GM21390 (cell line): ENCODE measurements around the gene SMARCE1.

Source experiments
- ATAC-seq: cut with Tn5 transposase; IDR thresholded peaks from one replicate; pipeline ENCODE4 v1.9.1; 2021; ENCODE audit not compliant: unreplicated experiment

Gene SMARCE1

DNA sequence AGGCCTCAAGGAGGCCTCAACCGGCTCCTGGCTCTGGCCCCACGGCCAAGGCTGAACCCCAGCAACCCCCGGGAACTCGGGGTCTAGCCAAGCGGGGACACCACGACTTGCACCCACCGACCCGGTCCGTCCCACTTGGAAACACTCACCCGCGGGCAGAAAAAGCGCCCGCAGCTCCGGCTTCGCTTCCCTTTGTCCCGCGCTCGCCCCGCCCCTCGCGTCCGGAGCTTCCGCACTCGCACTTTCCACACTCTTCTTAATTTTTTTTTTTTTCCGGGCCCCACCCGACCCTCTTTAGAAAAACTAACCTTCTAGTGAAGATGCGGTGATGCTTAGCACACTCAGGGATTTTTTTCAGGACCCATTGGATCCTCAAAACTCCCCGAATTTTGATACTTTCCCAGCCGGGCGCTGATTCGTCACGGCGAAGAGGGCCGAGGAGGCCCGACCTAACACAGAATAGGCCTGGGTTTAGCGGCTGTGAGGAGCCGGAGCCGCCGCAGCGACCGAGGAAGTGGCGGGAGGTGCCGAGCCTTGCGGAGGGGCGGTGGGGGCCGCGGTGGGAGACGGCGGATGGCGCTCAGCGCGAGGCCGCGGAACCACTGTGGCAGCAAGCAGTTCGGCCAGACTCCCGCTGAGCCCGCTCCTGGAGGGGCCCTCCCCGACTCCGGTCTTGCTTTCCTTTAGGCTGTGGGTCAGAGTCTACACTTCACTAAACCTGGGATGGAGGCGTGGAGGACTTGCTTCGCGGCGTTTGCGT, at the start of gene SMARCE1:
Gene SMARCE1 (minus strand): TSS at position 195 of the 760 bp plus-strand sequence. CDS start 2,016 bp downstream, outside the sequence.
- ATAC-seq = peak; percentile 58

DNA sequence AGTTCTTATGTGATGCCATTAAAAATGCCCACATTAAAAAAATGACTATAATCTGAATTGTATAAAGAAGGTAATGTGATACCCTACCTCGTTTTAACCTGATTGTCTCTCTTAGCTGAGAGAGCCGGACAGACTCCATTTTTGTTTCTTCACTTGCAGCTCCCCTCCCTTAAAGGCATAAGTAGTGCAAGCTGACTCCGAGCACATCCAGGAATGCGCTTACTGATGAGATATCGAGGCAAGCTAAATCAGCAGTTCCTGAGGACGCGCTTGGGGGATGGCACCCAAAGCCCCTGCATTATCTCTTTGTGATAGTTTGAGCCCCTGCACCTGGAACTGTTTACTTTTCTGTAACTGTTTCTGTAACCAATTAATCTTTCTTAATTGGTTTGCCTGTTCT, 49.7 kb upstream of the SMARCE1 start:
- ATAC-seq = no peak

DNA sequence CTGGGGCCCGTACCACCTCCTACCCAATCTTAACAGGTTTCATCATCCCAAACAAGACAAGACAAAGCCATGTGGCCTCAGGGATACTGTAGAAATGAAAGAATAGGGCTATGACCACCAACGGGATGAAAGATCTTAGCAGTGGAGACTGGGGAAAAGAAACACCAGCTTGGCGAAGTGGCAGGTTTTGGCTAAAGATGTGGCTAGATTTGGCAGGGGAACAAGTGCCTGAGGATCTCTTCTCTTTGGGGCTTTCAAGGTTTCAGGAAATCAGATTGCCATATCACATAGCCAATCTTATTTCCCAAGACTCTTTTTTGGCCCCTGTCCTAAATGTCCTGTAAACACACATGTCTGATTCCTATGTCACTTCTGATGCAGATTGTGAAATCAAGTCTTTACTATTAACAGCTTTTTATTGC, 49.0 kb upstream of the SMARCE1 start:
- no peak for ATAC-seq

DNA sequence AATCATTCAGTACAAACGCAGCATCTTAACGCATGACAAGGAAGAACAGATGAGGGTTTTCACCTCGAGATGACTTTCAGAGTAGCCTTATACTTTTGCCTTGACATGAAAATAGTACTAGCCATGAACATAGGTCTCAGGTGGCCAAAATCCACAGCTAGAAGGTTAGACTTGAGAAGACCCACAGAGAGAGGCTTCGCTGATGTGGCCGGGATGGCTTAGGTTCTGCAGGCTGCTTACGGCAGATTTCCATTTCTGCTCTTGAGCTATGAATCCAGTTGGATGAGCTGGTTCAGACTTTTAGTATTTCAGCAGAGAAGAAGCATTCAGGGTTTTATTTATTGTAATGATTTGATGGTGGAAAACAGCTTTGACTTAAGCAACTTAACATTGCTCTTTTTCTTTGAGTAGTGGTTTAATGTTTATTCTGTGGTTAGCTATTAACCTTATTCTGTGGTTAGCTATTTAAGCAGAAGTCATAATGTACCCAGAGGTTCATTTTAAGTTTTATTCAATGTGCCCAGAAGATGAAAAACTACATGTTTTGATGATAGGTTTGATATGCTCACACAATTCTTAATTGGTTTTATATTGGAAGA, 48.4 kb upstream of the SMARCE1 start:
- no peak for ATAC-seq

DNA sequence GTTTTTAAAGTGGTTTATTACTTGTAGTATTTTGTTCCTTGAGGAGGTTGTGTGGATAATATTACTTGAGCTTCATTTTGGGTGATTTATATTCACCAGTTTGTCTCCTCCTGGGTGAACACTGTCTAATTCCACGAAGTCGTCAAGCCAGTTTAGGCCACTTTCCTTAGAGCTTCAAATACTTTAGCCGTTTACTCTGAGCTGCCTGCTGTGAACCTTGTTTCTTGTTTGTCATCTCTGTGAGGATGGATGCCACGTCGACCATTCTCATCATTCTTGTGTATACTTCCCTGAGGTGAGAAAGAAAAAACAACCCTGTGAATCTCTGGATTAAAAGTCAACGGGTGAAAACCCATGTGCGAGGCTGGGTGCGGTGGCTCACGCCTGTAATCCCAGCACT, 47.0 kb upstream of the SMARCE1 start:
- no peak for ATAC-seq

DNA sequence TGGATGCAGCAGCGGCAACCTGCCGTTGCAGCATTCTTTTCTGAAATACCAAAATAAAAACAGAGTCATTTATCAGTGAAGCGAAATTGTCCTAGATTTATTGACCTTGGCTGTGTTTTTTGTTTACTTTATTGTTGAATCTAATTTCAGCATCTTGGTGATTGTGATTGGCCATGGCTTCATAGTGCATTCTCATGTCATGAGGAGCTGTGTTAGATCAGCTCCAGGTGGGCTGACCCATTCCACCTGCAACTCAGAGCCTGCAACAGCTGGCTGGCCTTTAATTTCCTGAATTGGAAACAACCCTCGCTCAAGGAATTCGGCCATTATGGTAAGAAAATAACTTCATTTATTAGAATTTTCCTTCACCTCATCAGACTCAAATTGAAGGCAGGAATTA, 39.5 kb upstream of the SMARCE1 start:
- no peak for ATAC-seq

DNA sequence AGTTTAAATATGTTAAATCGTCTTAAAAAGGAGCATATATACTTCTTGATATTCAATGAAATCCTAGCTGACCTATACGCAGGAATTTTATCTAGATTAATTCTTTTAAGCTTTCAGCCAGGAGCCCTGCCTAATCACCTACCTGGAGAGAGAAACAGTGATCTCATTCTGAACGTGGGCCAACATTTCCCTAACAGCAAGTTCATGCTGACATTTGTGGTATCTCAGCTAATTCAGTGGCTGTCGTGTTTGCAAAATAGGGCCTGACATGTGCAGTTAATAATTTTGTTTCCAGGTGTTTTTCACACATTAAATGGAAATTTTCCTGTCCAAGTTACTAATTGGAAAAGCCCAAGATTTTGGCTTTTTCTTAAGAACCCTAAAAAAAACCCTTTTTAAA, 38.6 kb upstream of the SMARCE1 start:
- no peak for ATAC-seq

DNA sequence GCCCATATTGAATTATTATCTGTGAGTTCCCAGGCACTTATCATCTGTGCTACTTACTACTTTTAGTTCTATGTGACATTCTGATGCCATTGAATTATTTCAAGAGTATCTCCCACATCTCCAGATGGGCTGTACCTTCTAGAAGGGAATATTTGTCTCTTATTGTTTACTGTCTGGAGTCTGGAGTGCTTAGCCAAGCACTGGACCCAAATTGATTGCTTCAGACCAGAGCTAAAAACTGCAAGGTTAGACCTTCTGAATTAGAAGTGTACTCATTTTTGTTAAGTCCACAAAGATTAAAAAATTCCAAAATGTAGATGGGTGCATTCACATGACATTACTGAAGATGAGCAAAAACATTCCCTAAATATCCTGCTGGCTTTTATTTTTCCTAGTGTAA, 33.4 kb upstream of the SMARCE1 start:
- no peak for ATAC-seq

DNA sequence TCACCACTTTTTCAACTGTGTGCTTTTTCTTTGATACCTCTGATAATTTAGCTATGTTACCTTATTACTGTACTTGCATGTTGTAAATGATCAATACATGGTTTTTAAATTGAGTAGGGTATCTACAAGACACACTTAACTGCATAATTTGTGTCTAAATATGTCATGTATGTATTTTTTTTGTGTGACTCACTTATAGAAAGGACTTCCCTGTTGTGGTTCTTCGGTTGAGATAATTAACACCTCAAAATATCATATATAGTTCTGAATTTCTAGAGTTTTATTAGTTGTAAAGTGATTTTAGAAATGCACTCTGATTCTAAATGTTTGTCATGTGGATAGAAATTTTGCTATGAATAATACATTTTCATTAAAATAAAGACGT, 31.9 kb upstream of the SMARCE1 start:
- no peak for ATAC-seq

DNA sequence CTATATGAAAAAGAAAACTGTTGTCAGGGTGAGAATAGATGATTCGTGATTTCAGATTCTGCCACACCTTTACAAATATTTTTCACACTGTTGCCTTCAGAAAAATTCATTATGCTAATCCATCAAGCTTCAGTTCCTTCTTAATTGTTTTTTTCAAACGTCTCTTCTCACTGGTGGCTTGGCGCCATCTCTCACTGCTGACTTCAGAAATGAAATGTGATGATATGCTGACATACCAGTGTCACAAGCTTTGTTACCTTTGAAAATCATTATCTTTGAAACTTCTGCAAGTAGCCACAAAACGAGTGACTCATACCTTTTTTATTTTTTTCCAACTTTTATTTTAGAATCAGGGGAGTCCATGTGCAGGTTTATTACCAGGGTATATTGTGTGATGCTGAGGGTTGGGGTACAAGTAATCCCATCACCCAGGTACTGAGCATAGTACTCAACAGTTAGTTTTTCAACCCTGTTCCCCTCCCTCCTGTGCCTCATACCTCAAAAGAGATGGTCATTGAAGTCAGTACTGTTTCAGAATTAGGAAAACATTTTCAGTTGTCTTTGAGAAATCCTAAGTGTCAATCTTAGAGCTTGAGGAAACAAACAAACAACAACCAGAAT, 31.4 kb upstream of the SMARCE1 start:
- no peak for ATAC-seq

DNA sequence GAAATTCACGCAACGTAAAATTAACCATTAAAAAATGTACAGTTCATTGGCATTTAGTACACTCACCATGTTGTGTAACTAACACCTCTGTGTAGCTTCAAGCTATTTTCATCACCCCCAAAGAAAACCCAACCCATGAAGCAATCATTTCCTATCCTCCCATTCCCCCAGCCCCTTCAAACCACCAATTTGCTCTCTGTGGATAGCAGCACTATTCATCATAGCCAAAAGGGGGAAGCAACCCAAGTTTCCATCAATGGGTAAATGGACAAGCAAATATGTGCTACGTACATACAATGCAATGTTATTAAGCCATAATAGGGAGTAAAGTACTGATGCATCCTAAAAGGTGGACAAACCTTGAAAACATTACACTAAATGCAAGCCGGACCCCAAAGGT, 28.3 kb upstream of the SMARCE1 start:
- ATAC-seq = no peak

DNA sequence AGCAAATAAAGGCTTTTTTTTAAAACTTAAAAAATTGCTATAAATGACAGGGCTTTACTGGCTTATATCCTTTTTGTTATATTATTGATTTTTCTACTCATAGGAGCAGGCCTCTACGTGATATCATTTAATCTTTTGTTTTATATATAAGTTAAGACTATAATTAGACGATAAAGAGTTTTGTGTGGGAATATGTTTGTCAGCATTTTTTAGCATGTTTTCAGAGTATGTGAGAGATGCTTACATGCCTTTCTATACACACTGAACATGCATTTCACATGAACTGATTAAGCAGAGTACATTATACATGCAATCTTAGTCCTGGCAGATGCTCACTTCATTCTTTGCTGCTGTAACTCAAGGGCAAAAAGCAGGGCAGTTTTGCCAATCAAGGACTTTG, 25.0 kb upstream of the SMARCE1 start:
- no peak for ATAC-seq

DNA sequence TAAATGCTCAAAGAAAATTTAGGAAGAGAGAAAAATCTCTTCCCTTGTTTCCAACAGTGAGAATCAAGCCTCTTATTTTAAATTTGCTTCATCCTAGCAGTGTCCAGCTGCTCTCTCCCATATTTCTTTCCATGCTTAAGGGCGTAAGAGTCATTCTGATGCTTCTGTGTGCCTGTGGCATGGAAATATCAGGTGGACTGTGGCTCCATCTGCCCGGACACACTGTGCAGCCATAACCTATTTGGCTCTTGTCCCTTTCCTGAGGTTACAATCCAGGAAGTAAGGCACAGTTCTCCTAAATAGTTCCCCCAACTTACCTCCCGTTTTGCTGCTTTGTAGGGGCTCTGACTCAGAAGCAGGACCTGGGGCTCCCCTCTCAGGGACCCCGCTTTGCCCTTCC, 23.7 kb upstream of the SMARCE1 start:
- ATAC-seq = no peak

DNA sequence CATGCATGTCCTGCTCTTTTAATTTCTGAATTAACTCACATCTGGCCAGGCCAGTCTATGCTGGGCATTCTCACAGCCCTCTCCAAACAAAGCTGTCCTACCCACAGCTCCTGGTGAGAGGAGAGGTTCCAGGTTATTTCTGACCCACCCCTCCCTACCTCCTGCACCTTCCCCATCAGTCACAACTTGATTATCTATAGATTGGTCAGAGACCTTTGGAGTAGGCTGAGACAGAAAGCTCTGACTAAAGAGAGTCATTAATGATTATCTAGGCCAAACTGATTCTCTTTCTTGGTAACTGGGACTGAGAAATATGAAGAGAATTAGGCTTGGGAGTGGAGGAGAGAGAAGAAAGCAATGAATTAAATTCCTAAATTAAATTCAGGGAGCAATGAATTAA, 18.7 kb upstream of the SMARCE1 start:
- no peak for ATAC-seq

DNA sequence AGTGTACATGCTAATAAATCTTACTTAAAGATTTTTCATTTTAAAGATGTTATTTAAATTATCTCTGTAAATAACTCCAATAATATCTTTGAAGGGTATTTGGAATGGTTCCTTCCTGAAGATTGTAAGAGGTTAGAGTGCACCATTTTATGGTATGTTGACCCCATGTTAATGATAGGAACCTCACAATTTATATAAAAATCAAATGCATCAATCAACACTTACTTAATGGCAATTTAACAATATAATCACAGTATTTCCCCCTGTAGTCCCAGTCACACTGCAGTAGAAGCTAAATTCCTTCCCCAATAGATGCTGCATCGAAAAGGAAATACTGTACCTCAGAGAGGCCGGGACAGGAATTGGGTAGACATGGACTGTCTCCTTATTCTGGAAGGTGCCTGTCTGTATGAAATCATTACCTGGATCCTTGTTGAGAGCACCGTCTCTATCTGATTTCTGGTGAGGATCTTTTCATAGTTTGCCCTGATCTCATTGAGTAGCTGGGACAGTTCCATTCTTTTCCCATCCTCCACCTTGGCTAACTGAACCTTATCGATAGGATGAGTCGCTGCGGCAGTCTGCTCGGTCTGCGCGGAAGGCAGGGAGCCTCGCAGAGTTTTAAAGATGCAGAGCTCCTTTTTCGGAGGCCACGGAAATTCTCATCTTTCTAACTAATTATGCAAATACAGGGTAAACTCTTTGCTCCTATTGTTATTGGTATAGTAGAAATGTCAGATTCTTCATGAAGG, 17.1 kb upstream of the SMARCE1 start, which contains the start of gene KRT222:
Gene KRT222 (minus strand): TSS at position 596 of the 752 bp plus-strand sequence. CDS start 78 bp downstream, at position 518.
- ATAC-seq = no peak

DNA sequence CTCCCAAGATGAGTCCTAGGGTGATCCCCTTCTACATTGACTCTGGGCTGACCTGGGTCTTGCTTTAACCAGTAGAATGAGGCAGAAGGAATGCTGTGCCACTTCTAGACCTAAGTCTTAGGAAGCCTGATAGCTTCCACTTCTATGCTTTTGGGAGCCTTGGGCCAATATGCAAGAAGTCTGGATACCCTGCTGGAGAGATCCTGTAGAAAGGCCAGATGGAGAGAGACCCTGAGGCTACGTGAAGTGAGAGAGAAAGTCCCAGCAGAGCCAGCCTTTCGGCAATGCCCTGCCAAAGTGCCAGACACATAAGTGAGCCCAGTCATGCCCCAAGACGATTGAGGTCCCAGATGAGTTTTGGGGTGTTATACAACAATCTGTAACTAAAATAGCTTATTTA, 15.6 kb upstream of the SMARCE1 start:
- no peak for ATAC-seq

DNA sequence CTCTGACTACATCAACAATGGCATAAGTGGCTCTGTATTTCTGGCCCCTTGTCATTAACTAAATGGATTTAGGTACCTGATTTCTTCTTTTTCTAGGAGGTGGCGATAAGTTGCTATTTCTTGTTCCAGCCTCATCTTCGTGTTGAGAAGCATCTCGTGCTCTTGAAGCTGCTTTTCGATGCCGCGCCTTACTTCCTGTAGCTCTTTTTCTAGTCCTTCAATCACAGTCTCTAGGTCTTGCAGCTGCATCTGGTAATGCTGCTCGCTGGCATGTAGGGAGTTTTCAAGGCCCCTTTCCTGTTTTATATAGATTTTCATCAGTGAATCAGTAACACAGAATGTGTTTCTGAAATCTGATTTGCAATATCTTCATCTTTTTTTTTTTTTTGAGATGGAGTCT, 12.3 kb upstream of the SMARCE1 start:
- ATAC-seq = no peak

DNA sequence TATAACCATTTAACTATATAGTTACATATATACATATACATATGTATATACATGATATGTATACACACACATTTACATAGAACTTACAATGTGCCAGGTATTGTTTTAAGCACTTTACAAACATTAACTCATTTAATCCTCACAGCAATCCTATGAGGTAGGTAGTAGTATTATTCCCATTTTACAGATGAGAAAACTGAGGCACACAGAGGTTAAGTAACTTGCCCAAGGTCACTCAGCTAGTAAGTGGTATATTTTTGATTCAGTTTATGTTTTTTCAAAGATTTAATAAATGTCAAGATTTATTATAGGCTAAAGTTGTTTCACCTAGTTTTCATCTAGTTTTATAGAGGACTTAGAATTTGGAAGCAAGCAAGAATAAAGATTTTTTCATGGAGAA, 10.8 kb upstream of the SMARCE1 start:
- no peak for ATAC-seq

DNA sequence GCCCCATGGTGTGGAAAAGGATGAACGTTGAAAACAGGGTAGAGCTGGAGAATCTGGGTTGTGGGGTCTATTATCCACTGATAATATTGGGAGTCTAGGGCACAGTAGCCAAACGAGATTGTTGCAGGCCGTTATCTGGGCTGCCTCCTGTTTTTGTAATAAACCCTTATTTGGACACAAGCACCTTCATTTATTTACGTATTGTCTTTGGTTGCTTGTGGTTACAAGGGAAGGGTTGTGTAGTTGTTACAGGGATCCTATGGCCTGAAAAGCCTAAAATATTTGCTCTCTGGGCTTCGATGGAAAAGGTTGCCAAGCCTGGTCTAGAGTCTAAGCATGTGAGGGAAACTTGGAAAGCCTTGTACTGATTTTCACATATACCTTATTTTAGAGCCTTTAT, 4.3 kb upstream of the SMARCE1 start:
- no peak for ATAC-seq

DNA sequence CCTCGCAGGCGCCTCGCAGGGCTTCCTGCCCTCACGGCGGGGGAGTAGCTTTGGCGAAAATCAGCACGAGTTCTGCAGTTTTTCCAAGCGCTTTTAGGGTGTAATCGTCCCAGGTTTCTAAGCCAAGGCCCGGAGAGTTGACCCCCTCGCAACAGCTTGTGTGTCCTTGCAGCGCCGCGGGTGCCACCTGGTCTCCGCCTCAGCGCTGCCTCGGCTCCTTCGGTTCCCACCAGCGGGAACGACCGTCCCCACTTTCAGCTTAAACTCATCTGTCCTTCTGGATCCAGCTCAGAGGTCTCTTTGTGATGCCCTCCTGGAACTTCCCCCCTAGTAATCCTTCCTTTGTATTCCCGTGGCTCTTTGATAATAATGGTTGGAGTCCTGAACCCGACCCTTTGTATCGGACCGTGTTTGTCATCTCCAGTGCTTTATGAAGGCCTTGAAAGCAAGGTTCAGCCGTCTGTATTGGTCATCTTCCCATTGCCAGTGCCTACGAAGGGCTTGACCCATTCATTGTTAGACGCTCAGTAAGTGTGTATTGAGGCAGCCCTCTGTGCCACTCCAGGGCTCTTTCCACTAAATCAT, 858 bp upstream of the SMARCE1 start:
- peak; percentile 30 for ATAC-seq
